Osteoblast (primary cell): ENCODE data around the gene OPCML. TPM values are rescaled to one million over a fixed set of nuclear protein-coding genes. Genes with fewer than 3 reads are reported as not detected.

Experiments used
- DNase-seq: peaks from one replicate; pipeline ENCODE4 v3.0.0; 2011; ENCODE audit warnings: low spot score, mixed read lengths; ENCODE audit not compliant: insufficient read length; ENCODE audit errors: missing footprints
- H2AFZ ChIP-seq: 2 replicates; pipeline ENCODE4 v1.6.0; 2011; ENCODE audit warnings: mild to moderate bottlenecking, low read length
- H3K27ac ChIP-seq: 2 replicates; pipeline ENCODE4 v1.5.1; 2011; ENCODE audit warnings: mild to moderate bottlenecking, low read depth, low read length, moderate library complexity
- H3K27me3 ChIP-seq: 2 replicates; pipeline ENCODE4 v1.6.0; 2012; ENCODE audit warnings: mild to moderate bottlenecking, control low read depth, inconsistent platforms, low read length, moderate library complexity; ENCODE audit not compliant: insufficient read depth
- H3K36me3 ChIP-seq: 2 replicates; pipeline ENCODE4 v1.5.1; 2011; ENCODE audit warnings: mild to moderate bottlenecking, low read length, control low read depth, moderate library complexity; ENCODE audit not compliant: insufficient read depth
- H3K4me1 ChIP-seq: 2 replicates; pipeline ENCODE4 v1.5.1; 2011; ENCODE audit warnings: mild to moderate bottlenecking, low read length, control low read depth, moderate library complexity; ENCODE audit not compliant: insufficient read depth
- H3K4me2 ChIP-seq: 2 replicates; pipeline ENCODE4 v1.6.0; 2011; ENCODE audit warnings: mild to moderate bottlenecking, low read length; ENCODE audit not compliant: insufficient read depth
- H3K4me3 ChIP-seq: fragments of 200-600 bp; sonication (generic); 3 replicates; pipeline ENCODE4 v1.5.1; 2012; ENCODE audit warnings: mild to moderate bottlenecking, low read length, inconsistent platforms; ENCODE audit not compliant: insufficient read depth
- H3K79me2 ChIP-seq: 2 replicates; pipeline ENCODE4 v1.6.0; 2012; ENCODE audit warnings: mild to moderate bottlenecking, low read length, control low read depth, inconsistent platforms; ENCODE audit not compliant: insufficient read depth
- H3K9me3 ChIP-seq: 2 replicates; pipeline ENCODE4 v1.5.1; 2011; ENCODE audit warnings: low read depth, low read length, control low read depth
- H4K20me1 ChIP-seq: 2 replicates; pipeline ENCODE4 v1.6.0; 2012; ENCODE audit warnings: mild to moderate bottlenecking, low read length, control low read depth; ENCODE audit not compliant: insufficient read depth
- CTCF ChIP-seq: IDR thresholded peaks from 2 replicates; pipeline ENCODE4 v1.5.1; 2011; ENCODE audit warnings: mild to moderate bottlenecking, low read depth, low read length, moderate library complexity; ENCODE audit errors: extremely low read depth
- total RNA-seq: library from RNA; depleted of rRNA; stranded (reverse); fragments of >200 nt; gene quantifications from 2 replicates; pipeline ENCODE4 v1.2.3, GENCODE V29; 2012

OPCML gene
- total RNA-seq, 1 donor, result 0.36 TPM

DNA sequence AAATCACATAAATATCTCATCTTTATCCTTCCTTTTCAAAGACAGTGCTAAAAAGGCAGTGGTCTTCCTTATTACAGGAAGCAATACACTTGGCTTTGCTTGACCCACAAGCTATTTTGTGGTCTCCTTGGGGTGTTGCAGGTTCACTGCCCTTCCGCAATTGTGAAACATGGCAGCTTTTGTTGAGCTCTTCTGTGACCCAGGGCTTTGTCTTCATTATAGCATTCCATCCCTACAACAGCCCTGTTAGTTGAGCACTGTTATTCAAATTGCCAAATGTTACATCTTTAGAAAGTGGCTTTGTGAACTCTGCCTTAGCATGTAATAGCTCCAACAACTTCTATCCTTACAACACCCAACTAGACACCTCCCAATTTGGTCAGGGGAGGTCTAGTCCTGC, 107.1 kb downstream of the OPCML start:
- Histone ChIP-seq H3K27me3 (no peaks in the 10 kb centered on the region), H3K4me1 (no peaks in the 10 kb centered on the region), H3K36me3 (no peaks in the 10 kb centered on the region), H3K4me2 (no peak overlapping the region), H2AFZ (no peak overlapping the region), H3K27ac (no peak overlapping the region), H4K20me1 (no peaks in the 10 kb centered on the region), H3K4me3 (no peak overlapping the region), H3K79me2 (no peaks in the 10 kb centered on the region), H3K9me3 (peaks cover 5% of the 10 kb centered on the region)
- no peak for DNase-seq
- TF ChIP-seq CTCF, result no peak

GRCh38 chr11:133418218-133418617, 114.1 kb downstream of the OPCML start:
- H3K27ac ChIP-seq, result no peak overlapping the region
- no peaks in the 10 kb centered on the region for H4K20me1 ChIP-seq
- H3K27me3 ChIP-seq, result no peaks in the 10 kb centered on the region
- no peak for TF ChIP-seq CTCF
- no peak overlapping the region for H3K4me3 ChIP-seq
- no peaks in the 10 kb centered on the region for H3K9me3 ChIP-seq
- no peaks in the 10 kb centered on the region for H3K36me3 ChIP-seq
- H2AFZ ChIP-seq, result no peak overlapping the region
- DNase-seq, result no peak
- H3K79me2 ChIP-seq, result no peaks in the 10 kb centered on the region
- no peaks in the 10 kb centered on the region for H3K4me1 ChIP-seq
- H3K4me2 ChIP-seq, result no peak overlapping the region

GRCh38 chr11:133414506-133414905, 117.8 kb downstream of the OPCML start:
- Histone ChIP-seq H3K4me2 (no peak overlapping the region), H3K27ac (no peak overlapping the region), H3K4me3 (no peak overlapping the region), H2AFZ (no peak overlapping the region), H4K20me1 (no peaks in the 10 kb centered on the region), H3K4me1 (no peaks in the 10 kb centered on the region), H3K36me3 (no peaks in the 10 kb centered on the region), H3K79me2 (no peaks in the 10 kb centered on the region), H3K27me3 (no peaks in the 10 kb centered on the region), H3K9me3 (peaks cover 6% of the 10 kb centered on the region)
- TF ChIP-seq CTCF, result no peak
- DNase-seq, result no peak

DNA sequence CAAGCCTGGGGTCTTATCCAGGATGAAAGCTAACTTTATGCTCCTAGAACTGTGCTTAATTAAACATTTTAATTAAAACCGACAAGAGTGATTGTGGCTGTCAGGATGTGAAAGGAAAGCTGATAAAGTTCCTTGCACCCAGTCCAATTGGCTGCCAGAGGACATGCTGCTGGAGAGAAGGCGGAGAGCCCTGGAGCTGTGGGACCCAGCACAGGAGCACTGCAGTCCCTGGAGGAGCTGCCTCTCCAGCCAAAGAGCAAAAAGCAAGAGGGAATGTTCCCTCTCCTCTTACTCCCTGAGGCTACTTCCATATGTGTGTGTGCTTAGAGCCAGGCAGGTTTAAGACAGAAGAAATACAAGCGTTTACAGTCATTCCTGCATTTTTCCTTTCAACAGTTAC, 118.6 kb downstream of the OPCML start:
- no peak overlapping the region for H3K4me2 ChIP-seq
- peaks cover 6% of the 10 kb centered on the region for H3K9me3 ChIP-seq
- TF ChIP-seq CTCF, result no peak
- DNase-seq, result no peak
- no peak overlapping the region for H3K27ac ChIP-seq
- H2AFZ ChIP-seq, result no peak overlapping the region
- H3K4me1 ChIP-seq, result no peaks in the 10 kb centered on the region
- no peak overlapping the region for H3K4me3 ChIP-seq
- no peaks in the 10 kb centered on the region for H3K79me2 ChIP-seq
- H4K20me1 ChIP-seq, result no peaks in the 10 kb centered on the region
- H3K27me3 ChIP-seq, result no peaks in the 10 kb centered on the region
- no peaks in the 10 kb centered on the region for H3K36me3 ChIP-seq
